Measurements from ENCODE around the gene TMEM115. TPM values are rescaled to one million over a fixed set of nuclear protein-coding genes. Genes with fewer than 3 reads are reported as not detected.

The TMEM115 gene
- total RNA-seq, 1 experiment from 2014 or later = 17.3 TPM

GRCh38 chr3:50326182-50326541 is 33.2 kb downstream of the TMEM115 start:
- TF ChIP-seq EZH2 (IDR thresholded peaks at IDR 0.05; ENCODE audit: borderline replicate concordance, low read depth, low read length, poor library complexity, severe bottlenecking) (no peak), CTCF (conservative IDR thresholded peaks at IDR 0.05; ENCODE audit: low read depth, low read length) (no peak)
- Histone ChIP-seq H3K4me3 (ENCODE audit: low read depth, low read length, poor library complexity, severe bottlenecking) (no peak overlapping the region), H3K36me3 (ENCODE audit: insufficient read depth, low read length, poor library complexity, severe bottlenecking) (peaks cover 7% of the 10 kb centered on the region), H3K27ac (ENCODE audit: low read depth, low read length, poor library complexity, severe bottlenecking) (no peak overlapping the region), H3K9me3 (ENCODE audit: low read depth, low read length, poor library complexity, severe bottlenecking) (no peaks in the 10 kb centered on the region), H3K27me3 (replicated peaks; ENCODE audit: insufficient read depth, low read depth, low read length, poor library complexity) (no peaks in the 10 kb centered on the region), H3K4me1 (ENCODE audit: insufficient read depth, low read length, poor library complexity, severe bottlenecking) (peaks cover 3% of the 10 kb centered on the region)
- BruUV-seq (replicated peaks) = no TSS peak
- no peak for DNase-seq (ENCODE audit: low spot score)
- CTCF ChIA-PET = no interaction called here
- POLR2A ChIA-PET (ENCODE audit: low non-redundant PET) = no interaction called here
- intact Hi-C loops (cut with micrococcal nuclease; ENCODE audit: unreplicated experiment) = no loop called here

DNA sequence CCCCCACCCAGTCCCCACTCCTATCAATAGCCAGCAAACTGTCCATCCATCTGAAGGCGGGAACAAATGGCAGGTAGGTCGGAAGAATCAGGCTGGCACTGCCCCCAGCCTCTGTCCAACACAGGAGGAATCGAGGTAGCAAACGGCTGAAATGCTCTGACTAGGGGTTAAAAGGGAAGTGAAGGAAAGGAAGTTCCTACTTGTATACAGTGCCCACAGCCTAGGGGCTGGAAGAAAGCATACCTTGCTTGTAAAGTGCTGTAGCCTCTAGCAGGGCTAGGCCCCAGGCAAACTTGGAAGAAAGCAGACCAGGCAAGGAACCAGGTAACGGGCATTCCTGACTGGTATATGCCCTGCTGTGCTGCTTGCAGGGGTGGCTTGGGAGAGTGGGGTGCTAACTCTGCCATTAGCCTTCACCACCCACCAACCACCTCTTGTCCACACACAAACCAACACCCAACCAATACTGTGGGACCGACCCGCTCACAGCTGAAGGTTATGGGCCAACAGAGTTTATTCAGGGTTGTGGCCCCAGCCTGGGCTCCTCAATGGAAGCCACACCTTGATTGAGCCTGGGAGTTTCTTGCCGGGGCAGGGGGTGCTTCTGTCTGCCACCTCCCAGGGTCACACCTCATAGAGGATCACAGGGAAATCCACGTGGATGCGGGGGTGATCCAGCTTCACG is 33.7 kb downstream of the TMEM115 start:
- Histone ChIP-seq H3K9me3 (ENCODE audit: low read depth, low read length, poor library complexity, severe bottlenecking) (no peaks in the 10 kb centered on the region), H3K36me3 (ENCODE audit: insufficient read depth, low read length, poor library complexity, severe bottlenecking) (peaks cover 1% of the 10 kb centered on the region), H3K4me1 (ENCODE audit: insufficient read depth, low read length, poor library complexity, severe bottlenecking) (peaks cover 3% of the 10 kb centered on the region), H3K27ac (ENCODE audit: low read depth, low read length, poor library complexity, severe bottlenecking) (no peak overlapping the region), H3K27me3 (replicated peaks; ENCODE audit: insufficient read depth, low read depth, low read length, poor library complexity) (no peaks in the 10 kb centered on the region), H3K4me3 (ENCODE audit: low read depth, low read length, poor library complexity, severe bottlenecking) (no peak overlapping the region)
- intact Hi-C loops (cut with micrococcal nuclease; ENCODE audit: unreplicated experiment) = no loop called here
- BruUV-seq (replicated peaks) = no TSS peak
- TF ChIP-seq EZH2 (IDR thresholded peaks at IDR 0.05; ENCODE audit: borderline replicate concordance, low read depth, low read length, poor library complexity, severe bottlenecking) (no peak), CTCF (conservative IDR thresholded peaks at IDR 0.05; ENCODE audit: low read depth, low read length) (no peak)
- CTCF ChIA-PET = no interaction called here
- POLR2A ChIA-PET (ENCODE audit: low non-redundant PET) = no interaction called here
- no peak for DNase-seq (ENCODE audit: low spot score)

GRCh38 chr3:50325113-50325480 is 34.2 kb downstream of the TMEM115 start:
- intact Hi-C loops (cut with micrococcal nuclease; ENCODE audit: unreplicated experiment) = no loop called here
- Histone ChIP-seq H3K27ac (ENCODE audit: low read depth, low read length, poor library complexity, severe bottlenecking) (no peak overlapping the region), H3K27me3 (replicated peaks; ENCODE audit: insufficient read depth, low read depth, low read length, poor library complexity) (no peaks in the 10 kb centered on the region), H3K9me3 (ENCODE audit: low read depth, low read length, poor library complexity, severe bottlenecking) (no peaks in the 10 kb centered on the region), H3K4me3 (ENCODE audit: low read depth, low read length, poor library complexity, severe bottlenecking) (no peak overlapping the region), H3K36me3 (ENCODE audit: insufficient read depth, low read length, poor library complexity, severe bottlenecking) (no peaks in the 10 kb centered on the region), H3K4me1 (ENCODE audit: insufficient read depth, low read length, poor library complexity, severe bottlenecking) (peaks cover 3% of the 10 kb centered on the region)
- no TSS peak for BruUV-seq (replicated peaks)
- ChIA-PET POLR2A (ENCODE audit: low non-redundant PET) (no interaction called here), CTCF (no interaction called here)
- DNase-seq (ENCODE audit: low spot score) = no peak
- TF ChIP-seq EZH2 (IDR thresholded peaks at IDR 0.05; ENCODE audit: borderline replicate concordance, low read depth, low read length, poor library complexity, severe bottlenecking) = no peak
- TF ChIP-seq CTCF (conservative IDR thresholded peaks at IDR 0.05; ENCODE audit: low read depth, low read length) = no peak
